Measurements from ENCODE around the gene PKHD1.

DNA sequence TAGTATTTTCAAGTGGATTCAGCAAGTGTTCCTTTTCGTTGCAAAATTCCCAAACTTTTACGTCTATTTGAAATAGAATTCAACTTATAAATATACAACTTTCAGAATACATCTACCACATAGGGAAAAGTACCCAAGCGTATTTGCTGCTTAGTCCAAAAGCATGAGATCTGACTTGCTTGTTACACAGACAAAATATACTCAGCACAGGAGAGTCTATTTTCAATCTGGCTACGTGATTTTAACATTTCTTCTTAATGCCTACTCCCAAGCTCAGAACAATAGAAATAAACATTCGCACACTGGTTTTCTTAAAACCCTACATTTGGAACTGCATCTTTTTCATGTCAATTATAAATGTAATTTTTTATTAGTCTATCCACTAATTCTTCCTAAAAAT, 672 bp downstream of the PKHD1 start:
- no peak for TF ChIP-seq POLR2A (IDR thresholded peaks at IDR 0.05)
- TF ChIP-seq, protein P1, sequence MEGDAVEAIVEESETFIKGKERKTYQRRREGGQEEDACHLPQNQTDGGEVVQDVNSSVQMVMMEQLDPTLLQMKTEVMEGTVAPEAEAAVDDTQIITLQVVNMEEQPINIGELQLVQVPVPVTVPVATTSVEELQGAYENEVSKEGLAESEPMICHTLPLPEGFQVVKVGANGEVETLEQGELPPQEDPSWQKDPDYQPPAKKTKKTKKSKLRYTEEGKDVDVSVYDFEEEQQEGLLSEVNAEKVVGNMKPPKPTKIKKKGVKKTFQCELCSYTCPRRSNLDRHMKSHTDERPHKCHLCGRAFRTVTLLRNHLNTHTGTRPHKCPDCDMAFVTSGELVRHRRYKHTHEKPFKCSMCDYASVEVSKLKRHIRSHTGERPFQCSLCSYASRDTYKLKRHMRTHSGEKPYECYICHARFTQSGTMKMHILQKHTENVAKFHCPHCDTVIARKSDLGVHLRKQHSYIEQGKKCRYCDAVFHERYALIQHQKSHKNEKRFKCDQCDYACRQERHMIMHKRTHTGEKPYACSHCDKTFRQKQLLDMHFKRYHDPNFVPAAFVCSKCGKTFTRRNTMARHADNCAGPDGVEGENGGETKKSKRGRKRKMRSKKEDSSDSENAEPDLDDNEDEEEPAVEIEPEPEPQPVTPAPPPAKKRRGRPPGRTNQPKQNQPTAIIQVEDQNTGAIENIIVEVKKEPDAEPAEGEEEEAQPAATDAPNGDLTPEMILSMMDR (IDR thresholded peaks at IDR 0.05) = no peak

All from adrenal gland (tissue), 5 donors.